NCI-H146 treated with DMSO at 0.1 percent for 48 hours (cell line): ENCODE results near the gene MAMDC2.

Experiments used
- DNase-seq: peaks from one replicate; lab custom pipeline; 2025; ENCODE audit not compliant: unreplicated experiment; lab: John Stamatoyannopoulos, UW

The MAMDC2 gene

GRCh38 chr9:70133253-70134208 is 89.9 kb downstream of the MAMDC2 start:
- no peak for DNase-seq

- no peak for DNase-seq
These were observed 90.7 kb downstream of the MAMDC2 start for GRCh38 chr9:70134360-70134759.

GRCh38 chr9:70135176-70135575 is 91.5 kb downstream of the MAMDC2 start:
- DNase-seq = no peak

- no peak for DNase-seq
These were observed 93.0 kb downstream of the MAMDC2 start for GRCh38 chr9:70136632-70137031.

- DNase-seq = no peak
These were observed 93.9 kb downstream of the MAMDC2 start for GRCh38 chr9:70137577-70137976.

- DNase-seq = no peak
These were observed 98.5 kb downstream of the MAMDC2 start for GRCh38 chr9:70142101-70142500.

- DNase-seq = no peak
These were observed 99.9 kb downstream of the MAMDC2 start for GRCh38 chr9:70143394-70144130.

- no peak for DNase-seq
These were observed 100.5 kb downstream of the MAMDC2 start for GRCh38 chr9:70144131-70144503.

- no peak for DNase-seq
These were observed 102.3 kb downstream of the MAMDC2 start for GRCh38 chr9:70145981-70146380.

- DNase-seq = no peak
These were observed 103.5 kb downstream of the MAMDC2 start for GRCh38 chr9:70147196-70147595.

- DNase-seq = no peak
These were observed 104.0 kb downstream of the MAMDC2 start for GRCh38 chr9:70147651-70148050.

- no peak for DNase-seq
These were observed 108.7 kb downstream of the MAMDC2 start for GRCh38 chr9:70152350-70152749.

GRCh38 chr9:70156729-70157128 is 113.1 kb downstream of the MAMDC2 start:
- DNase-seq = no peak

GRCh38 chr9:70159630-70160029 is 116.0 kb downstream of the MAMDC2 start:
- DNase-seq = no peak

- no peak for DNase-seq
These were observed 117.3 kb downstream of the MAMDC2 start for GRCh38 chr9:70160686-70161600.

- DNase-seq = no peak
These were observed 121.5 kb downstream of the MAMDC2 start for GRCh38 chr9:70165006-70165602.

GRCh38 chr9:70168521-70168920 is 124.9 kb downstream of the MAMDC2 start:
- DNase-seq = peak; percentile 22

- DNase-seq = no peak
These were observed 125.6 kb downstream of the MAMDC2 start for GRCh38 chr9:70169222-70169621.

- no peak for DNase-seq
These were observed 126.6 kb downstream of the MAMDC2 start for GRCh38 chr9:70170151-70170790.

GRCh38 chr9:70172532-70172931 is 128.9 kb downstream of the MAMDC2 start:
- DNase-seq = no peak
